PC-3 (cell line): ENCODE measurements around the gene CDAN1.

Source experiments
- EZH2 ChIP-seq: fragments of 300-600 bp; sonication (generic); IDR thresholded peaks from one replicate; pipeline ENCODE4 v1.6.1; 2017; ENCODE audit warnings: antibody characterized with exemption, mild to moderate bottlenecking, low read length; ENCODE audit not compliant: unreplicated experiment
- TF ChIP-seq, protein P1 (sequence below): fragments of 300-600 bp; sonication (generic); conservative IDR thresholded peaks from 2 replicates; pipeline ENCODE4 v1.5.1; 2017; ENCODE audit warnings: antibody characterized with exemption, low read depth, mild to moderate bottlenecking, low read length

- TF ChIP-seq, protein P1, sequence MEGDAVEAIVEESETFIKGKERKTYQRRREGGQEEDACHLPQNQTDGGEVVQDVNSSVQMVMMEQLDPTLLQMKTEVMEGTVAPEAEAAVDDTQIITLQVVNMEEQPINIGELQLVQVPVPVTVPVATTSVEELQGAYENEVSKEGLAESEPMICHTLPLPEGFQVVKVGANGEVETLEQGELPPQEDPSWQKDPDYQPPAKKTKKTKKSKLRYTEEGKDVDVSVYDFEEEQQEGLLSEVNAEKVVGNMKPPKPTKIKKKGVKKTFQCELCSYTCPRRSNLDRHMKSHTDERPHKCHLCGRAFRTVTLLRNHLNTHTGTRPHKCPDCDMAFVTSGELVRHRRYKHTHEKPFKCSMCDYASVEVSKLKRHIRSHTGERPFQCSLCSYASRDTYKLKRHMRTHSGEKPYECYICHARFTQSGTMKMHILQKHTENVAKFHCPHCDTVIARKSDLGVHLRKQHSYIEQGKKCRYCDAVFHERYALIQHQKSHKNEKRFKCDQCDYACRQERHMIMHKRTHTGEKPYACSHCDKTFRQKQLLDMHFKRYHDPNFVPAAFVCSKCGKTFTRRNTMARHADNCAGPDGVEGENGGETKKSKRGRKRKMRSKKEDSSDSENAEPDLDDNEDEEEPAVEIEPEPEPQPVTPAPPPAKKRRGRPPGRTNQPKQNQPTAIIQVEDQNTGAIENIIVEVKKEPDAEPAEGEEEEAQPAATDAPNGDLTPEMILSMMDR, result no peak
- TF ChIP-seq EZH2, result no peak
These were observed 61.9 kb downstream of the CDAN1 start for GRCh38 chr15:42675021-42675420.
